Type B pancreatic cell (in vitro differentiated cells): Measurements from ENCODE around the gene MORC3. TPM values are rescaled to one million over a fixed set of nuclear protein-coding genes. Genes with fewer than 3 reads are reported as not detected.
A peak's percentile ranks its signal among the peaks of the same experiment; 100 is the strongest.

Source experiments
- DNase-seq: peaks from one replicate; pipeline ENCODE4 v3.0.0; 2021; ENCODE audit warnings: mixed read lengths; ENCODE audit not compliant: unreplicated experiment; ENCODE audit errors: extremely low spot score
- H3K27ac Mint-ChIP-seq: 2 replicates; pipeline ENCODE4 v1.8.0; 2021; ENCODE audit warnings: mild to moderate bottlenecking, mixed read lengths
- H3K27me3 Mint-ChIP-seq: 2 replicates; pipeline ENCODE4 v1.8.0; 2021; ENCODE audit warnings: mixed read lengths
- H3K36me3 Mint-ChIP-seq: 2 replicates; pipeline ENCODE4 v1.8.0; 2021; ENCODE audit warnings: mixed read lengths
- H3K4me1 Mint-ChIP-seq: one replicate; pipeline ENCODE4 v1.8.0; 2021; ENCODE audit warnings: mixed read lengths; ENCODE audit not compliant: unreplicated experiment
- H3K4me3 Mint-ChIP-seq: 2 replicates; pipeline ENCODE4 v1.8.0; 2021; ENCODE audit warnings: mild to moderate bottlenecking, mixed read lengths
- H3K9me3 Mint-ChIP-seq: 2 replicates; pipeline ENCODE4 v1.8.0; 2021; ENCODE audit warnings: mixed read lengths
- CTCF ChIP-seq: fragments of 200-600 bp; sonication (generic); conservative IDR thresholded peaks from 2 replicates; pipeline ENCODE4 v1.5.0; 2021; ENCODE audit warnings: antibody characterized with exemption, mild to moderate bottlenecking
- total RNA-seq: library from RNA; stranded (reverse); gene quantifications from 2 replicates; pipeline ENCODE4 v1.2.1, GENCODE V29; 2021; ENCODE audit warnings: low replicate concordance

Gene MORC3
- total RNA-seq, 1 donor from 2014 or later: 26.9 TPM

- DNase-seq: no peak
- Mint-ChIP-seq H3K27me3 (no peaks in the 10 kb centered on the region), H3K4me1 (no peaks in the 10 kb centered on the region), H3K9me3 (no peaks in the 10 kb centered on the region), H3K36me3 (peaks cover 32% of the 10 kb centered on the region), H3K27ac (no peak overlapping the region), H3K4me3 (no peak overlapping the region)
- TF ChIP-seq CTCF: no peak
Observed at GRCh38 chr21:36355868-36356267, 35.9 kb downstream of the MORC3 start.

GRCh38 chr21:36359185-36359584, 39.2 kb downstream of the MORC3 start:
- no peak overlapping the region for H3K27ac Mint-ChIP-seq
- peaks cover 38% of the 10 kb centered on the region for H3K36me3 Mint-ChIP-seq
- no peaks in the 10 kb centered on the region for H3K27me3 Mint-ChIP-seq
- no peaks in the 10 kb centered on the region for H3K9me3 Mint-ChIP-seq
- no peaks in the 10 kb centered on the region for H3K4me1 Mint-ChIP-seq
- no peak overlapping the region for H3K4me3 Mint-ChIP-seq
- no peak for DNase-seq
- no peak for TF ChIP-seq CTCF

- Mint-ChIP-seq H3K4me3 (no peak overlapping the region), H3K27ac (no peak overlapping the region), H3K9me3 (no peaks in the 10 kb centered on the region), H3K36me3 (peaks cover 44% of the 10 kb centered on the region), H3K27me3 (no peaks in the 10 kb centered on the region), H3K4me1 (no peaks in the 10 kb centered on the region)
- TF ChIP-seq CTCF: no peak
- DNase-seq: no peak
Observed at GRCh38 chr21:36369064-36369685, 49.2 kb downstream of the MORC3 start.

GRCh38 chr21:36375994-36376393, 56.0 kb downstream of the MORC3 start:
- Mint-ChIP-seq H3K36me3 (peaks cover 24% of the 10 kb centered on the region), H3K27ac (no peak overlapping the region), H3K4me1 (no peaks in the 10 kb centered on the region), H3K4me3 (no peak overlapping the region), H3K9me3 (no peaks in the 10 kb centered on the region), H3K27me3 (no peaks in the 10 kb centered on the region)
- DNase-seq: no peak
- TF ChIP-seq CTCF: no peak

- Mint-ChIP-seq H3K36me3 (peaks cover 14% of the 10 kb centered on the region), H3K4me3 (no peak overlapping the region), H3K4me1 (peaks cover 3% of the 10 kb centered on the region), H3K9me3 (no peaks in the 10 kb centered on the region), H3K27me3 (no peaks in the 10 kb centered on the region), H3K27ac (peak overlapping the region; percentile 50)
- no peak for DNase-seq
- TF ChIP-seq CTCF: no peak
Observed at GRCh38 chr21:36377391-36377842, 57.4 kb downstream of the MORC3 start.
